NCI-H2227 treated with DMSO at 0.1 percent for 48 hours (cell line): Measurements from ENCODE around the gene SNCB.

Experiments
- DNase-seq: peaks from one replicate; lab custom pipeline; 2025; lab: John Stamatoyannopoulos, UW

The SNCB gene

GRCh38 chr5:176629853-176630680 lies at the start of gene SNCB, which contains the start of gene EIF4E1B:
TSS of gene SNCB (minus strand) at chr5:176630534. CDS start at chr5:176629654, 880 bp downstream.
TSS of gene EIF4E1B (plus strand) at chr5:176630675. CDS start at chr5:176642788, 12,113 bp downstream.
- no peak for DNase-seq

GRCh38 chr5:176679365-176680225 lies 49.3 kb upstream of the SNCB start:
- no peak for DNase-seq

- DNase-seq: no peak
Measured at GRCh38 chr5:176678584-176678983, 48.2 kb upstream of the SNCB start.

- DNase-seq: no peak
Measured at GRCh38 chr5:176677209-176677939, 47.0 kb upstream of the SNCB start.

GRCh38 chr5:176676361-176676824 lies 46.1 kb upstream of the SNCB start:
- DNase-seq: no peak

GRCh38 chr5:176675676-176676360 lies 45.5 kb upstream of the SNCB start:
- no peak for DNase-seq

- DNase-seq: no peak
Measured at GRCh38 chr5:176674799-176675198, 44.5 kb upstream of the SNCB start.

GRCh38 chr5:176673651-176674583 lies 43.6 kb upstream of the SNCB start:
- no peak for DNase-seq

GRCh38 chr5:176671890-176672747 lies 41.8 kb upstream of the SNCB start:
- DNase-seq: no peak

- DNase-seq: no peak
Measured at GRCh38 chr5:176671399-176671798, 41.1 kb upstream of the SNCB start.

- no peak for DNase-seq
Measured at GRCh38 chr5:176670449-176670848, 40.1 kb upstream of the SNCB start.

GRCh38 chr5:176667637-176668036 lies 37.3 kb upstream of the SNCB start:
- DNase-seq: no peak

GRCh38 chr5:176665517-176665916 lies 35.2 kb upstream of the SNCB start:
- no peak for DNase-seq

- no peak for DNase-seq
Measured at GRCh38 chr5:176664886-176665285, 34.6 kb upstream of the SNCB start.

GRCh38 chr5:176664479-176664878 lies 34.1 kb upstream of the SNCB start:
- DNase-seq: no peak

GRCh38 chr5:176663566-176663965 lies 33.2 kb upstream of the SNCB start:
- DNase-seq: no peak

- DNase-seq: no peak
Measured at GRCh38 chr5:176662371-176663333, 32.3 kb upstream of the SNCB start.

- no peak for DNase-seq
Measured at GRCh38 chr5:176661676-176662075, 31.3 kb upstream of the SNCB start.
